ENCODE results near the gene NDUFA12.

NDUFA12 gene

DNA sequence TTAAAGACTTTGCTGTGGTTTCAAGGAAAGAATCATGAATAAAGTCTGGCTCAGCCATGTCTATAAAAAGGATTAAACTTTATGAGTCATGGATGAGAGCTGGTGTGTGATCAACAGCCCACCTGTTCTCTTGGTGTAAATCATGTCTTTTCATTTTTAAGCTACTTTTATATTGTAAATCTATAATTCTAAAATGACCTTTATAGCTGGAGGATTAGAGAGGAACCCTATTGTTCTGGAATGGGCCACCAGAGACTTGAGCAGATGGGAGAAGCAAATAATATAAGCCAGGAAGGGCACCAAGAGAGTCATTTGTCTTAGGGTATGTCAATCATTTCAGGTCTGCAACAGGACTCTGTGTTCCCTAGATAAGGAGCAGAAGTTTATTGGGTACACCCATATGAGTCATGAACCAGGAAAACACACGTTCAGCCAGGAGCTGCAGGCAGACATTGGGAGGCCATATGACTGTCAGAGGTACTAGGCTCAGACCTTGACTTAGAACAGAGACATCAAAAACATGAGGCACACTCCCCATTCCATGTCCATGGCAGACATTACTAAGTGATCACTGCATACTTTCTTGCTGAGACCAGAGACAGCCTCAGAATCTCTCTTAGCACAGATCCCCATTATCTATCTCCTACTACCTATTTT lies 49.3 kb downstream of the NDUFA12 start:
- no peak for DNase-seq (ENCODE audit: low spot score)

GRCh38 chr12:94952325-94952724 lies 51.2 kb downstream of the NDUFA12 start:
- no peak for TF ChIP-seq CTCF (IDR thresholded peaks at IDR 0.05; ENCODE audit: borderline replicate concordance, control extremely low read depth, extremely low read depth, insufficient read depth, missing control alignments)
- DNase-seq (ENCODE audit: low spot score) = no peak
- in situ Hi-C loops (cut with MboI; ENCODE audit: low sequenced_read_pairs, unreplicated experiment) = no loop called here

More for the DNA sequence above, 49.3 kb downstream of the NDUFA12 start:
- TF ChIP-seq CTCF (IDR thresholded peaks at IDR 0.05; ENCODE audit: borderline replicate concordance, control extremely low read depth, extremely low read depth, insufficient read depth, missing control alignments) = no peak
- in situ Hi-C loops (cut with MboI; ENCODE audit: low sequenced_read_pairs, unreplicated experiment) = no loop called here

- DNase-seq (ENCODE audit: low spot score) = no peak
- no peak for TF ChIP-seq CTCF (IDR thresholded peaks at IDR 0.05; ENCODE audit: borderline replicate concordance, control extremely low read depth, extremely low read depth, insufficient read depth, missing control alignments)
- in situ Hi-C loops (cut with MboI; ENCODE audit: low sequenced_read_pairs, unreplicated experiment) = no loop called here
Observed at GRCh38 chr12:94951071-94951934, 52.2 kb downstream of the NDUFA12 start.

- no peak for TF ChIP-seq CTCF (IDR thresholded peaks at IDR 0.05; ENCODE audit: borderline replicate concordance, control extremely low read depth, extremely low read depth, insufficient read depth, missing control alignments)
- in situ Hi-C loops (cut with MboI; ENCODE audit: low sequenced_read_pairs, unreplicated experiment) = no loop called here
- no peak for DNase-seq (ENCODE audit: low spot score)
Observed at GRCh38 chr12:94948232-94948810, 55.2 kb downstream of the NDUFA12 start.

DNA sequence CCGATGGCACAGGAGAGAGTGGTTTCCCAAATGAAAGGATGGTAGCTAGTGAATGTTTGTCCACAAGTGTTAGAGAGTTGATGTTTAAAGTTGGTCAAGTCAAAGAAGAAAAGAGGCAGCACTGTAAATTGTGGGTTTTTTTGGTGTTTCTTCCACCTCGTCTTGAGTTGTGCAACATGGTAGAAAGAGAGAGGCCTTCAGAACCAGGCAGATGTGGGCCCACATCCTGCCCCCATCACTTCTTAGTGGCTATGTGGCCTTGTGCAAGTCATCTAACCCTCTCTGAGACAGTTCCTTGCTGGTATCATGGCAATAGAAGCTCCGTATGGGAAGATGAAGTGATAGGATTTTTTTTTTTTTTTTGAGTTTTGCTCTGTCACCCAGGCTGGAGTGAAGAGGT lies 60.8 kb downstream of the NDUFA12 start:
- DNase-seq (ENCODE audit: low spot score) = no peak
- in situ Hi-C loops (cut with MboI; ENCODE audit: low sequenced_read_pairs, unreplicated experiment) = no loop called here
- TF ChIP-seq CTCF (IDR thresholded peaks at IDR 0.05; ENCODE audit: borderline replicate concordance, control extremely low read depth, extremely low read depth, insufficient read depth, missing control alignments) = no peak

- in situ Hi-C loops (cut with MboI; ENCODE audit: low sequenced_read_pairs, unreplicated experiment) = no loop called here
- no peak for TF ChIP-seq CTCF (IDR thresholded peaks at IDR 0.05; ENCODE audit: borderline replicate concordance, control extremely low read depth, extremely low read depth, insufficient read depth, missing control alignments)
- DNase-seq (ENCODE audit: low spot score) = no peak
Observed at GRCh38 chr12:94941440-94941862, 62.0 kb downstream of the NDUFA12 start.

All from GM13976 (cell line).